Smooth muscle cell (in vitro differentiated cells): ENCODE results near the gene TSKS. TPM values are rescaled to one million over a fixed set of nuclear protein-coding genes. Genes with fewer than 3 reads are reported as not detected.

Experiments
- DNase-seq: peaks from one replicate; lab custom pipeline; 2025; ENCODE audit not compliant: unreplicated experiment; lab: John Stamatoyannopoulos, UW
- H2AFZ ChIP-seq: fragments of 200-600 bp; sonication (generic); 2 replicates; pipeline ENCODE4 v1.6.0; 2016; ENCODE audit warnings: antibody characterized with exemption, low read depth, mild to moderate bottlenecking
- H3F3A ChIP-seq: fragments of 200-600 bp; sonication (generic); 2 replicates; pipeline ENCODE4 v1.6.0; 2017; ENCODE audit warnings: antibody characterized with exemption, low read depth
- H3K27ac ChIP-seq: fragments of 200-600 bp; sonication (generic); 2 replicates; pipeline ENCODE4 v1.5.1; 2016; ENCODE audit warnings: low read depth, mild to moderate bottlenecking
- H3K27me3 ChIP-seq: fragments of 200-600 bp; sonication (generic); 2 replicates; pipeline ENCODE4 v1.6.1; 2016; ENCODE audit warnings: low read depth, mild to moderate bottlenecking
- H3K36me3 ChIP-seq: fragments of 200-600 bp; sonication (generic); 2 replicates; pipeline ENCODE4 v1.5.1; 2016; ENCODE audit warnings: low read depth
- H3K4me1 ChIP-seq: fragments of 200-600 bp; sonication (generic); 2 replicates; pipeline ENCODE4 v1.5.1; 2016; ENCODE audit warnings: low read depth
- H3K4me2 ChIP-seq: fragments of 200-600 bp; sonication (generic); 2 replicates; pipeline ENCODE4 v1.6.0; 2016; ENCODE audit warnings: mild to moderate bottlenecking
- H3K4me3 ChIP-seq: fragments of 200-600 bp; sonication (generic); 2 replicates; pipeline ENCODE4 v1.5.1; 2016; ENCODE audit warnings: mild to moderate bottlenecking
- H3K79me2 ChIP-seq: fragments of 200-600 bp; sonication (generic); 2 replicates; pipeline ENCODE4 v1.6.0; 2016; ENCODE audit warnings: low read depth, mild to moderate bottlenecking
- H3K9ac ChIP-seq: fragments of 200-600 bp; sonication (generic); 2 replicates; pipeline ENCODE4 v1.6.0; 2016; ENCODE audit warnings: low read depth
- H3K9me3 ChIP-seq: fragments of 200-600 bp; sonication (generic); replicated peaks from 2 replicates; pipeline ENCODE4 v1.5.1; 2016; ENCODE audit warnings: low read depth
- H4K20me1 ChIP-seq: fragments of 200-600 bp; sonication (generic); 2 replicates; pipeline ENCODE4 v1.6.0; 2016; ENCODE audit warnings: low read depth
- CTCF ChIP-seq: fragments of 200-600 bp; sonication (generic); IDR thresholded peaks from 2 replicates; pipeline ENCODE4 v1.5.1; 2017; ENCODE audit warnings: borderline replicate concordance, mild to moderate bottlenecking, antibody characterized with exemption; ENCODE audit not compliant: insufficient read depth, poor library complexity, severe bottlenecking
- WGBS: methylation state at CpG from one replicate; pipeline ENCODE4 v1.1.7; 2016; ENCODE audit warnings: low lambda C conversion rate; 5-methylcytosine and 5-hydroxymethylcytosine counted together
- polyA plus RNA-seq: library from polyadenylated mRNA; unstranded; fragments of >200 nt; fragmentation: Nextera tagmentation; extraction: Ambion mirVana; gene quantifications from 2 replicates; pipeline ENCODE4 v1.2.1, GENCODE V29; 2016
- total RNA-seq: library from RNA; depleted of rRNA; stranded (reverse); fragments of >200 nt; gene quantifications from 2 replicates; pipeline ENCODE4 v1.2.3, GENCODE V29; 2014

The TSKS gene
- total and polyA plus RNA-seq, 2 experiments from 2014 or later: not detected

- Histone ChIP-seq H2AFZ (peak within 1 kb of the TSS; percentile 89), H3K36me3 (no peaks in the 10 kb centered on the region), H3K27me3 (no peaks in the 10 kb centered on the region), H3K4me1 (peaks cover 12% of the 10 kb centered on the region), H3F3A (no peaks in the 10 kb centered on the region), H3K79me2 (peaks cover 50% of the 10 kb centered on the region), H4K20me1 (peaks cover 34% of the 10 kb centered on the region), H3K9ac (peak within 1 kb of the TSS; percentile 95), H3K4me3 (peak within 1 kb of the TSS; percentile 97), H3K27ac (peak within 1 kb of the TSS; percentile 74), H3K9me3 (no peaks in the 10 kb centered on the region), H3K4me2 (peak within 1 kb of the TSS; percentile 99)
- no peak for TF ChIP-seq CTCF
- no peak for DNase-seq
- WGBS: 0% methylated on average over 23 of the region's 38 CpGs
Observed at GRCh38 chr19:49766930-49767299, 3.8 kb upstream of the TSKS start, which contains the start of gene AP2A1. Gene AP2A1, plus strand, starts transcription at chr19:49767001. Its CDS starts 133 bp downstream, at chr19:49767134.

- DNase-seq: peak; percentile 96
- Histone ChIP-seq H3K9ac (peak overlapping the region; percentile 3), H3K4me1 (peaks cover 12% of the 10 kb centered on the region), H2AFZ (peak overlapping the region; percentile 37), H3F3A (no peaks in the 10 kb centered on the region), H3K4me3 (peak overlapping the region; percentile 97), H3K4me2 (peak overlapping the region; percentile 61), H3K27ac (peak overlapping the region; percentile 74), H3K27me3 (no peaks in the 10 kb centered on the region), H3K79me2 (peaks cover 43% of the 10 kb centered on the region), H3K36me3 (no peaks in the 10 kb centered on the region), H3K9me3 (no peaks in the 10 kb centered on the region), H4K20me1 (peaks cover 30% of the 10 kb centered on the region)
- WGBS: 2% methylated on average over 39 of the region's 53 CpGs
- no peak for TF ChIP-seq CTCF
Observed at GRCh38 chr19:49766007-49766929, 3.2 kb upstream of the TSKS start.

DNA sequence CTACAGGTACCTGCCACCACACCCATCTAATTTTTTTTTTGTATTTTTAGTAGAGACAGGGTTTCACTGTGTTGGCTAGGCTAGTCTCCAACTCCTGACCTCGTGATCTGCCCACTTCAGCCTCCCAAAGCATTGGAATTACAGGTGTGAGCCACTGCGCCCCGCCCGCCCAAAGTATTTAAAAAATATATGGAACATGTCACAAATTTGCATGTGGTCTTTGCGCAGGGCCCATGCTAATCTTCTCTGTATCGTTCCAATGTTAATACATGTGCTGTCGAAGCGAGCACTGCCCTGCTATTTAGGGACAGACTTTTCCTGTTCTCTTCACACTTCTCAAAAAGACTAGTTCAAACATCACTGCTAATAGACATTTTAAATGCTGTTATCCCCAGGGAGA lies 1.2 kb upstream of the TSKS start:
- Histone ChIP-seq H3K9me3 (no peaks in the 10 kb centered on the region), H3K4me2 (no peak overlapping the region), H3K27me3 (no peaks in the 10 kb centered on the region), H3K4me3 (no peak overlapping the region), H3K4me1 (peaks cover 12% of the 10 kb centered on the region), H2AFZ (no peak overlapping the region), H3K9ac (no peak overlapping the region), H4K20me1 (peaks cover 18% of the 10 kb centered on the region), H3K79me2 (peaks cover 25% of the 10 kb centered on the region), H3F3A (no peaks in the 10 kb centered on the region), H3K36me3 (no peaks in the 10 kb centered on the region), H3K27ac (no peak overlapping the region)
- 91% methylated on average over 8 of the region's 8 CpGs for WGBS
- no peak for DNase-seq
- no peak for TF ChIP-seq CTCF
